NCI-H2107 (cell line): Measurements from ENCODE around the gene CABLES2.

Experiments
- DNase-seq: peaks from one replicate; lab custom pipeline; 2025; lab: John Stamatoyannopoulos, UW

CABLES2 gene

GRCh38 chr20:62347445-62347844 lies 59.6 kb downstream of the CABLES2 start:
- DNase-seq: no peak

GRCh38 chr20:62347151-62347404 lies 60.0 kb downstream of the CABLES2 start:
- no peak for DNase-seq

- no peak for DNase-seq
Observed at GRCh38 chr20:62346398-62347150, 60.5 kb downstream of the CABLES2 start.

GRCh38 chr20:62345681-62346370 lies 61.3 kb downstream of the CABLES2 start:
- DNase-seq: no peak

- no peak for DNase-seq
Observed at GRCh38 chr20:62344782-62345181, 62.3 kb downstream of the CABLES2 start.

- no peak for DNase-seq
Observed at GRCh38 chr20:62344092-62344491, 63.0 kb downstream of the CABLES2 start.

GRCh38 chr20:62342910-62343309 lies 64.2 kb downstream of the CABLES2 start:
- no peak for DNase-seq

GRCh38 chr20:62339647-62340062 lies 67.4 kb downstream of the CABLES2 start:
- no peak for DNase-seq
